DOHH2 (cell line): ENCODE results near the gene LRRTM4.
A peak's percentile ranks its signal among the peaks of the same experiment; 100 is the strongest.
"Not testable (repeated sequence)": the region's sequence is repeated elsewhere in the genome, so short reads cannot be mapped to it uniquely, and the experiment has no call there.

Experiments
- H3F3A ChIP-seq: fragments of 200-600 bp; sonication (generic), shearing (Covaris generic); 2 replicates; pipeline ENCODE4 v1.6.0; 2016; ENCODE audit warnings: antibody characterized with exemption, mild to moderate bottlenecking; ENCODE audit not compliant: control insufficient read depth, insufficient read depth
- H3K27ac ChIP-seq: fragments of 200-600 bp; sonication (generic); 2 replicates; pipeline ENCODE4 v1.5.1; 2014; ENCODE audit warnings: low read depth, mild to moderate bottlenecking, low read length, moderate library complexity
- H3K27me3 ChIP-seq: fragments of 200-600 bp; sonication (generic); 2 replicates; pipeline ENCODE4 v1.6.1; 2014; ENCODE audit warnings: mild to moderate bottlenecking, low read length, mixed read lengths; ENCODE audit not compliant: control insufficient read depth
- H3K36me3 ChIP-seq: fragments of 200-600 bp; sonication (generic); 2 replicates; pipeline ENCODE4 v1.6.1; 2014; ENCODE audit warnings: mild to moderate bottlenecking, low read length, moderate library complexity, mixed read lengths; ENCODE audit not compliant: control insufficient read depth
- H3K4me1 ChIP-seq: fragments of 200-600 bp; sonication (generic); 2 replicates; pipeline ENCODE4 v1.6.1; 2014; ENCODE audit warnings: mild to moderate bottlenecking, low read length, mixed read lengths; ENCODE audit not compliant: control insufficient read depth
- H3K4me2 ChIP-seq: fragments of 200-600 bp; sonication (generic); 2 replicates; pipeline ENCODE4 v1.6.0; 2014; ENCODE audit warnings: mild to moderate bottlenecking, low read length, moderate library complexity
- H3K4me3 ChIP-seq: fragments of 200-600 bp; sonication (generic); 2 replicates; pipeline ENCODE4 v1.5.1; 2014; ENCODE audit warnings: mild to moderate bottlenecking, low read length, mixed read lengths
- H3K79me2 ChIP-seq: fragments of 200-600 bp; sonication (generic); 2 replicates; pipeline ENCODE4 v1.6.1; 2014; ENCODE audit warnings: mild to moderate bottlenecking, low read length, mixed read lengths; ENCODE audit not compliant: control insufficient read depth
- H3K9me2 ChIP-seq: fragments of 200-600 bp; sonication (generic); replicated peaks from 2 replicates; pipeline ENCODE4 v1.6.1; 2014; ENCODE audit warnings: mild to moderate bottlenecking, low read length, mixed read lengths; ENCODE audit not compliant: control insufficient read depth
- H3K9me3 ChIP-seq: fragments of 200-600 bp; sonication (generic); 2 replicates; pipeline ENCODE4 v1.6.1; 2014; ENCODE audit warnings: antibody characterized with exemption, low read length, mixed read lengths; ENCODE audit not compliant: control insufficient read depth, insufficient read depth
- H4K20me1 ChIP-seq: fragments of 200-600 bp; sonication (generic); 2 replicates; pipeline ENCODE4 v1.6.0; 2014; ENCODE audit warnings: low read depth, mild to moderate bottlenecking, antibody characterized with exemption, low read length, moderate library complexity; ENCODE audit not compliant: control insufficient read depth, insufficient read depth
- CTCF ChIP-seq: fragments of 200-600 bp; sonication (generic); IDR thresholded peaks from one replicate; pipeline ENCODE4 v1.5.1; 2014; ENCODE audit warnings: antibody characterized with exemption, mild to moderate bottlenecking, low read depth, low read length; ENCODE audit not compliant: poor library complexity, severe bottlenecking
- EZH2phosphoT487 ChIP-seq: fragments of 200-600 bp; sonication (generic); IDR thresholded peaks from 2 replicates; pipeline ENCODE4 v1.6.1; 2017; ENCODE audit warnings: borderline replicate concordance, mild to moderate bottlenecking, antibody characterized with exemption, low read length, moderate library complexity, mixed read lengths

Gene LRRTM4

GRCh38 chr2:77101796-77102452 is 420.3 kb downstream of the LRRTM4 start:
- Histone ChIP-seq H3K27ac (no peak overlapping the region), H3K79me2 (no peaks in the 10 kb centered on the region), H3K9me3 (no peaks in the 10 kb centered on the region), H3K4me1 (no peaks in the 10 kb centered on the region), H3K36me3 (no peaks in the 10 kb centered on the region), H3K9me2 (no peaks in the 10 kb centered on the region), H3K4me3 (no peak overlapping the region), H3F3A (no peaks in the 10 kb centered on the region), H3K27me3 (no peaks in the 10 kb centered on the region), H4K20me1 (no peaks in the 10 kb centered on the region), H3K4me2 (no peak overlapping the region)
- TF ChIP-seq EZH2phosphoT487 (no peak), CTCF (no peak)

GRCh38 chr2:77099961-77100360 is 422.2 kb downstream of the LRRTM4 start:
- no peaks in the 10 kb centered on the region for H3K36me3 ChIP-seq
- H3K4me3 ChIP-seq = no peak overlapping the region
- no peaks in the 10 kb centered on the region for H3K9me2 ChIP-seq
- peaks cover 3% of the 10 kb centered on the region for H3K4me1 ChIP-seq
- TF ChIP-seq EZH2phosphoT487 (no peak), CTCF (no peak)
- H4K20me1 ChIP-seq = no peaks in the 10 kb centered on the region
- H3K79me2 ChIP-seq = no peaks in the 10 kb centered on the region
- no peaks in the 10 kb centered on the region for H3F3A ChIP-seq
- H3K4me2 ChIP-seq = no peak overlapping the region
- H3K27me3 ChIP-seq = no peaks in the 10 kb centered on the region
- H3K27ac ChIP-seq = no peak overlapping the region
- no peaks in the 10 kb centered on the region for H3K9me3 ChIP-seq

- H3K4me3 ChIP-seq, H3K9me2 ChIP-seq, H3K36me3 ChIP-seq, H3F3A ChIP-seq, H4K20me1 ChIP-seq, H3K4me2 ChIP-seq, H3K27ac ChIP-seq, H3K79me2 ChIP-seq, H3K9me3 ChIP-seq, H3K4me1 ChIP-seq, H3K27me3 ChIP-seq: not testable (repeated sequence)
These were observed 426.7 kb downstream of the LRRTM4 start for GRCh38 chr2:77095525-77095924.

GRCh38 chr2:77095096-77095495 is 427.1 kb downstream of the LRRTM4 start:
- H3K79me2 ChIP-seq = no peaks in the 10 kb centered on the region

GRCh38 chr2:77088424-77088823 is 433.8 kb downstream of the LRRTM4 start:
- H3F3A ChIP-seq, H3K79me2 ChIP-seq, H3K4me2 ChIP-seq, H3K4me3 ChIP-seq, H3K27ac ChIP-seq, H3K9me2 ChIP-seq, H3K27me3 ChIP-seq, H3K9me3 ChIP-seq, H4K20me1 ChIP-seq, H3K36me3 ChIP-seq: not testable (repeated sequence)
- H3K4me1 ChIP-seq = peaks cover 24% of the 10 kb centered on the region

More at GRCh38 chr2:77095096-77095495, 427.1 kb downstream of the LRRTM4 start:
- H3K4me3 ChIP-seq = 0 out of 2 replicates have a peak overlapping the region, but pooled peaks have one; percentile 5
- peaks cover 8% of the 10 kb centered on the region for H3K4me1 ChIP-seq
- H3K36me3 ChIP-seq = no peaks in the 10 kb centered on the region
- H3K9me3 ChIP-seq = no peaks in the 10 kb centered on the region
- no peaks in the 10 kb centered on the region for H3F3A ChIP-seq
- TF ChIP-seq CTCF (no peak), EZH2phosphoT487 (no peak)
- no peaks in the 10 kb centered on the region for H3K9me2 ChIP-seq
- H3K27me3 ChIP-seq = no peaks in the 10 kb centered on the region
- no peak overlapping the region for H3K4me2 ChIP-seq
- H3K27ac ChIP-seq = no peak overlapping the region
- no peaks in the 10 kb centered on the region for H4K20me1 ChIP-seq
